Peyer's patch (tissue), 4 donors: ENCODE measurements around the gene EFHD1. TPM values are rescaled to one million over a fixed set of nuclear protein-coding genes. Genes with fewer than 3 reads are reported as not detected.
"Not testable (repeated sequence)": the region's sequence is repeated elsewhere in the genome, so short reads cannot be mapped to it uniquely, and the experiment has no call there.

Experiments
- DNase-seq, 3 donors: peaks; one replicate each; pipeline ENCODE4 v3.0.0-alpha.2; 2017 to 2019
- H3K27ac ChIP-seq, 4 donors: fragments of 200-600 bp; sonication (generic); one replicate each; pipeline ENCODE4 v1.5.1; 2016 to 2019
- H3K27me3 ChIP-seq, 2 donors: fragments of 200-600 bp; sonication (generic); one replicate each; pipeline ENCODE4 v1.5.1; 2019
- H3K36me3 ChIP-seq, 3 donors: fragments of 200-600 bp; sonication (generic); one replicate each; pipeline ENCODE4 v1.5.1; 2016 to 2019
- H3K4me1 ChIP-seq, 4 donors: fragments of 200-600 bp; sonication (generic); one replicate each; pipeline ENCODE4 v1.5.1; 2016 to 2019
- H3K4me3 ChIP-seq, 4 donors: fragments of 200-600 bp; sonication (generic); 1 replicate in 3 of 4; 2 replicates in 1 of 4; pipeline ENCODE4 v1.5.1; 2016 to 2019; ENCODE audit warnings: mild to moderate bottlenecking in 1 of 4
- H3K9me3 ChIP-seq, 4 donors: fragments of 200-600 bp; sonication (generic); one replicate each; pipeline ENCODE4 v1.5.1; 2016 to 2019; ENCODE audit warnings: mild to moderate bottlenecking in 1 of 4
- POLR2A ChIP-seq, 2 donors: fragments of 450-650 bp; IDR thresholded peaks; one replicate each; pipeline ENCODE4 v1.5.1; 2017; ENCODE audit warnings: antibody characterized with exemption in 2 of 2, mild to moderate bottlenecking in 2 of 2, moderate library complexity in 2 of 2
- total RNA-seq, 4 donors: library from RNA; depleted of rRNA; stranded (reverse); fragments of >200 nt; gene quantifications; one replicate each; pipeline ENCODE4 v1.1.0, GENCODE V29; 2016
- TF ChIP-seq, protein P1 (sequence below), 6 experiments: fragments of 450-650 bp in 4 of 6; fragments of 200-600 bp in 2 of 6; sonication (generic) in 1 of 6; IDR thresholded peaks; one replicate each; pipeline ENCODE4 v1.5.1; 2017 to 2019; ENCODE audit warnings: antibody characterized with exemption in 6 of 6, mild to moderate bottlenecking in 3 of 6, moderate library complexity in 1 of 6

EFHD1 gene
- total RNA-seq, 4 donors from 2014 or later, result 1.9 to 14.9 (median 8.9) TPM

GRCh38 chr2:232689152-232689910 is 55.9 kb downstream of the EFHD1 start:
- peak in 1 of 3 donors; percentile 40 for DNase-seq
- no peaks in the 10 kb centered on the region for H3K36me3 ChIP-seq
- no peaks in the 10 kb centered on the region for H3K4me1 ChIP-seq
- no peak overlapping the region for H3K4me3 ChIP-seq
- H3K27me3 ChIP-seq, result no peaks in the 10 kb centered on the region
- H3K27ac ChIP-seq, result no peak overlapping the region
- TF ChIP-seq, protein P1, sequence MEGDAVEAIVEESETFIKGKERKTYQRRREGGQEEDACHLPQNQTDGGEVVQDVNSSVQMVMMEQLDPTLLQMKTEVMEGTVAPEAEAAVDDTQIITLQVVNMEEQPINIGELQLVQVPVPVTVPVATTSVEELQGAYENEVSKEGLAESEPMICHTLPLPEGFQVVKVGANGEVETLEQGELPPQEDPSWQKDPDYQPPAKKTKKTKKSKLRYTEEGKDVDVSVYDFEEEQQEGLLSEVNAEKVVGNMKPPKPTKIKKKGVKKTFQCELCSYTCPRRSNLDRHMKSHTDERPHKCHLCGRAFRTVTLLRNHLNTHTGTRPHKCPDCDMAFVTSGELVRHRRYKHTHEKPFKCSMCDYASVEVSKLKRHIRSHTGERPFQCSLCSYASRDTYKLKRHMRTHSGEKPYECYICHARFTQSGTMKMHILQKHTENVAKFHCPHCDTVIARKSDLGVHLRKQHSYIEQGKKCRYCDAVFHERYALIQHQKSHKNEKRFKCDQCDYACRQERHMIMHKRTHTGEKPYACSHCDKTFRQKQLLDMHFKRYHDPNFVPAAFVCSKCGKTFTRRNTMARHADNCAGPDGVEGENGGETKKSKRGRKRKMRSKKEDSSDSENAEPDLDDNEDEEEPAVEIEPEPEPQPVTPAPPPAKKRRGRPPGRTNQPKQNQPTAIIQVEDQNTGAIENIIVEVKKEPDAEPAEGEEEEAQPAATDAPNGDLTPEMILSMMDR (IDR thresholded peaks at IDR 0.05), result no peak
- TF ChIP-seq POLR2A (IDR thresholded peaks at IDR 0.05), result no peak
- no peaks in the 10 kb centered on the region for H3K9me3 ChIP-seq

- not testable (repeated sequence) for H3K27me3 ChIP-seq, H3K9me3 ChIP-seq, H3K36me3 ChIP-seq, H3K4me1 ChIP-seq, DNase-seq, H3K27ac ChIP-seq, H3K4me3 ChIP-seq
Measured at GRCh38 chr2:232691117-232691516, 57.7 kb downstream of the EFHD1 start.

DNA sequence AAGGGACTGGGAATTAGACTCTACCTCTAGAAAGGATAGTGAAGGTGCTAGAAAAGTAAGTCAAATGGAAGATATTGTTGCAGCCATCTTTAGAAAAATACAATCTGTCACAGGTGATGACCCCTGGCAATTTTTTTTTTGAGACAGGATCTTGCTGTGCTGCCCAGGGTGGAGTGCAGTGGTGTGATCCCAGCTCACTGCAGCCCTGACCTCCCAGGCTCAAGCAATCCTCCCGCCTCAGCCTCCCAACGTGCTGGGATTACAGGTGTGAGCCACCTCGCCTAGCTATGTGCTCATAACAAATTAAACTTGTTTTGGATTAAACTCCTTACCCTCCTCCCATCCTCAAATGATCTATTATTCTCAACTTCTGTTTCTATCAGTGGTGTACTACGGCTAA is 59.9 kb downstream of the EFHD1 start:
- Histone ChIP-seq H3K27me3 (no peaks in the 10 kb centered on the region), H3K36me3 (no peaks in the 10 kb centered on the region), H3K4me3 (no peak overlapping the region), H3K4me1 (peaks cover 0 to 4% (median 4%) of the 10 kb centered on the region in 4 donors), H3K27ac (no peak overlapping the region), H3K9me3 (no peaks in the 10 kb centered on the region)
- no peak for DNase-seq
- no peak for TF ChIP-seq POLR2A (IDR thresholded peaks at IDR 0.05)
- TF ChIP-seq, protein P1 (IDR thresholded peaks at IDR 0.05), result no peak

GRCh38 chr2:232696609-232697058 is 63.2 kb downstream of the EFHD1 start:
- no peak for TF ChIP-seq POLR2A (IDR thresholded peaks at IDR 0.05)
- TF ChIP-seq, protein P1 (IDR thresholded peaks at IDR 0.05), result no peak
- Histone ChIP-seq H3K27ac (peak overlapping the region; percentile 84 to 99 (median 92)), H3K27me3 (no peaks in the 10 kb centered on the region), H3K9me3 (no peaks in the 10 kb centered on the region), H3K4me3 (peak overlapping the region; percentile 73 to 100 (median 95)), H3K36me3 (peaks cover 0 to 2% (median 0%) of the 10 kb centered on the region in 3 donors), H3K4me1 (peaks cover 4 to 15% (median 9%) of the 10 kb centered on the region in 4 donors)
- DNase-seq, result no peak

GRCh38 chr2:232697059-232697806 is 63.8 kb downstream of the EFHD1 start, which contains the start of gene GIGYF2:
GIGYF2 (plus strand) TSS chr2:232697331; CDS start chr2:232735198, 37,867 bp downstream.
- Histone ChIP-seq H3K4me3 (peak within 1 kb of the TSS; percentile 73 to 100 (median 95)), H3K27me3 (no peaks in the 10 kb centered on the region), H3K36me3 (peaks cover 0 to 2% (median 0%) of the 10 kb centered on the region in 3 donors), H3K27ac (peak within 1 kb of the TSS; percentile 84 to 99 (median 92)), H3K4me1 (peaks cover 4 to 15% (median 9%) of the 10 kb centered on the region in 4 donors), H3K9me3 (no peaks in the 10 kb centered on the region)
- TF ChIP-seq POLR2A (IDR thresholded peaks at IDR 0.05), result peak in 1 of 2 donors; percentile 34
- TF ChIP-seq, protein P1 (IDR thresholded peaks at IDR 0.05), result peak in 1 of 6 experiments; percentile 20
- DNase-seq, result peak; percentile 93 to 99 (median 97)

GRCh38 chr2:232697807-232698110 is 64.4 kb downstream of the EFHD1 start:
- Histone ChIP-seq H3K36me3 (peaks cover 0 to 2% (median 0%) of the 10 kb centered on the region in 3 donors), H3K27me3 (no peaks in the 10 kb centered on the region), H3K9me3 (no peaks in the 10 kb centered on the region), H3K4me3 (peak overlapping the region; percentile 73 to 100 (median 95)), H3K4me1 (peaks cover 4 to 15% (median 9%) of the 10 kb centered on the region in 4 donors), H3K27ac (peak overlapping the region; percentile 84 to 99 (median 92))
- peak in 1 of 3 donors; percentile 33 for DNase-seq
- TF ChIP-seq POLR2A (IDR thresholded peaks at IDR 0.05), result no peak
- TF ChIP-seq, protein P1 (IDR thresholded peaks at IDR 0.05), result no peak
